Activated CD4-positive, alpha-beta T cell treated with anti-CD3 and anti-CD28 coated beads, Interleukin-2, amount 50 U/mL, for 24 hours (primary cell): ENCODE data around the gene NEAT1.

Experiments used
- DNase-seq, 2 donors: peaks; one replicate each; pipeline ENCODE4 v3.0.0-alpha.2; 2020; ENCODE audit warnings: low read depth in 1 of 2, low spot score in 1 of 2

Gene NEAT1

DNA sequence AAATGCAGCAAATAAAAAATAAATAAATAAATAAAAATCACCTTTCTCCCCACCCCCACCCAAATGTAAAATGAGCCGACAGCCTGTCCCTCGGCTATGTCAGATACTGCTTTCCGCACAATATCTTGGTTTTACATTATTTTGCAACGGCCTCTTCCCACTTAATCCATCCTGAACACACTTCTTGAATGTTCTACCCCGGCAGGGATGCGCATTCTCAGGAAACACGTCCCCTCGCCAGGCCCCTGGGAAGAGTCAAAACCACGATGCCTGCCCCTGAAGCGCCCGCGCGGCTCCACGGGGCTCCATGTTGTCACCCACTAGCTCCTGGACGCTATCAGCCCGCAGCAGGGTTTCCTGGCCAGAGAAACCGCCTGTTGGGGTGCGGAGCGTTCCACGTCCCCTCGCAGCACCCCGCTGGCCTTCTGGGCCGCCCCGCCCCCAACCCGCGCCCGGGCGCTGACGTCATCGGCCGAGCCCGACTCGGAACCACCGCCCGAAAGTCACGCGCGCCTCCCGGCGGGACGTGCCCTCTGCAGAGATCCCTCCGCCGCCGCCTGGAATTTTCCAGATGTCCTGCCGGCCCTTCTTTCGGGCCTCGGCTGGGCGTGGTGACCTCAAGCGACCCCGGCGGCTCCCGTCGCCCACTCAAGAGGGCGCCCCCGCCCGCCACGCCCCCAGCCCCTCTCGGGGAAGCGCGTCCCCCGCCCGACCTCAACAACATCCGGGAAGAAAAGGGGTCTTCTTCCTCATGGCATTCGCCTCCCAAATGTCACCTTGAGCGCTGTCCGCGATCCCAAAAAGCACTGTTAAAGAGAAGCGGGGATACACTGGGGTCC, 585 bp upstream of the NEAT1 start:
- DNase-seq, result peak; percentile 90 to 95

DNA sequence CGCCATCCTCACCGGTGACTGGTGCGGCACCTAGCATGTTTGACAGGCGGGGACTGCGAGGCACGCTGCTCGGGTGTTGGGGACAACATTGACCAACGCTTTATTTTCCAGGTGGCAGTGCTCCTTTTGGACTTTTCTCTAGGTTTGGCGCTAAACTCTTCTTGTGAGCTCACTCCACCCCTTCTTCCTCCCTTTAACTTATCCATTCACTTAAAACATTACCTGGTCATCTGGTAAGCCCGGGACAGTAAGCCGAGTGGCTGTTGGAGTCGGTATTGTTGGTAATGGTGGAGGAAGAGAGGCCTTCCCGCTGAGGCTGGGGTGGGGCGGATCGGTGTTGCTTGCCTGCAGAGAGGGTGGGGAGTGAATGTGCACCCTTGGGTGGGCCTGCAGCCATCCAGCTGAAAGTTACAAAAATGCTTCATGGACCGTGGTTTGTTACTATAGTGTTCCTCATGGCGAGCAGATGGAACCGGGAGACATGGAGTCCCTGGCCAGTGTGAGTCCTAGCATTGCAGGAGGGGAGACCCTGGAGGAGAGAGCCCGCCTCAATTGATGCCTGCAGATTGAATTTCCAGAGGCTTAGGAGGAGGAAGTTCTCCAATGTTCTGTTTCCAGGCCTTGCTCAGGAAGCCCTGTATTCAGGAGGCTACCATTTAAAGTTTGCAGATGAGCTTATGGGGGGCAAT, 1.1 kb downstream of the NEAT1 start:
- DNase-seq, result no peak

DNA sequence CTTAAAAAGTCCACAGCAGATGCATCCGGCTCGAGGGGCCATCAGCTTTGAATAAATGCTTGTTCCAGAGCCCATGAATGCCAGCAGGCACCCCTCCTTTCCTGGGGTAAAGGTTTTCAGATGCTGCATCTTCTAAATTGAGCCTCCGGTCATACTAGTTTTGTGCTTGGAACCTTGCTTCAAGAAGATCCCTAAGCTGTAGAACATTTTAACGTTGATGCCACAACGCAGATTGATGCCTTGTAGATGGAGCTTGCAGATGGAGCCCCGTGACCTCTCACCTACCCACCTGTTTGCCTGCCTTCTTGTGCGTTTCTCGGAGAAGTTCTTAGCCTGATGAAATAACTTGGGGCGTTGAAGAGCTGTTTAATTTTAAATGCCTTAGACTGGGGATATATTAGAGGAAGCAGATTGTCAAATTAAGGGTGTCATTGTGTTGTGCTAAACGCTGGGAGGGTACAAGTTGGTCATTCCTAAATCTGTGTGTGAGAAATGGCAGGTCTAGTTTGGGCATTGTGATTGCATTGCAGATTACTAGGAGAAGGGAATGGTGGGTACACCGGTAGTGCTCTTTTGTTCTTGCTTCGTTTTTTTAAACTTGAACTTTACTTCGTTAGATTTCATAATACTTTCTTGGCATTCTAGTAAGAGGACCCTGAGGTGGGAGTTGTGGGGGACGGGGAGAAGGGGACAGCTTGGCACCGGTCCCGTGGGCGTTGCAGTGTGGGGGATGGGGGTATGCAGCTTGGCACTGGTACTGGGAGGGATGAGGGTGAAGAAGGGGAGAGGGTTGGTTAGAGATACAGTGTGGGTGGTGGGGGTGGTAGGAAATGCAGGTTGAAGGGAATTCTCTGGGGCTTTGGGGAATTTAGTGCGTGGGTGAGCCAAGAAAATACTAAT, 1.9 kb downstream of the NEAT1 start:
- no peak for DNase-seq

DNA sequence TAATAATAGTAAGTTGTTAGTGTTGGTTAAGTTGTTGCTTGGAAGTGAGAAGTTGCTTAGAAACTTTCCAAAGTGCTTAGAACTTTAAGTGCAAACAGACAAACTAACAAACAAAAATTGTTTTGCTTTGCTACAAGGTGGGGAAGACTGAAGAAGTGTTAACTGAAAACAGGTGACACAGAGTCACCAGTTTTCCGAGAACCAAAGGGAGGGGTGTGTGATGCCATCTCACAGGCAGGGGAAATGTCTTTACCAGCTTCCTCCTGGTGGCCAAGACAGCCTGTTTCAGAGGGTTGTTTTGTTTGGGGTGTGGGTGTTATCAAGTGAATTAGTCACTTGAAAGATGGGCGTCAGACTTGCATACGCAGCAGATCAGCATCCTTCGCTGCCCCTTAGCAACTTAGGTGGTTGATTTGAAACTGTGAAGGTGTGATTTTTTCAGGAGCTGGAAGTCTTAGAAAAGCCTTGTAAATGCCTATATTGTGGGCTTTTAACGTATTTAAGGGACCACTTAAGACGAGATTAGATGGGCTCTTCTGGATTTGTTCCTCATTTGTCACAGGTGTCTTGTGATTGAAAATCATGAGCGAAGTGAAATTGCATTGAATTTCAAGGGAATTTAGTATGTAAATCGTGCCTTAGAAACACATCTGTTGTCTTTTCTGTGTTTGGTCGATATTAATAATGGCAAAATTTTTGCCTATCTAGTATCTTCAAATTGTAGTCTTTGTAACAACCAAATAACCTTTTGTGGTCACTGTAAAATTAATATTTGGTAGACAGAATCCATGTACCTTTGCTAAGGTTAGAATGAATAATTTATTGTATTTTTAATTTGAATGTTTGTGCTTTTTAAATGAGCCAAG, 2.7 kb downstream of the NEAT1 start:
- peak in 1 of 2 donors; percentile 89 for DNase-seq

DNA sequence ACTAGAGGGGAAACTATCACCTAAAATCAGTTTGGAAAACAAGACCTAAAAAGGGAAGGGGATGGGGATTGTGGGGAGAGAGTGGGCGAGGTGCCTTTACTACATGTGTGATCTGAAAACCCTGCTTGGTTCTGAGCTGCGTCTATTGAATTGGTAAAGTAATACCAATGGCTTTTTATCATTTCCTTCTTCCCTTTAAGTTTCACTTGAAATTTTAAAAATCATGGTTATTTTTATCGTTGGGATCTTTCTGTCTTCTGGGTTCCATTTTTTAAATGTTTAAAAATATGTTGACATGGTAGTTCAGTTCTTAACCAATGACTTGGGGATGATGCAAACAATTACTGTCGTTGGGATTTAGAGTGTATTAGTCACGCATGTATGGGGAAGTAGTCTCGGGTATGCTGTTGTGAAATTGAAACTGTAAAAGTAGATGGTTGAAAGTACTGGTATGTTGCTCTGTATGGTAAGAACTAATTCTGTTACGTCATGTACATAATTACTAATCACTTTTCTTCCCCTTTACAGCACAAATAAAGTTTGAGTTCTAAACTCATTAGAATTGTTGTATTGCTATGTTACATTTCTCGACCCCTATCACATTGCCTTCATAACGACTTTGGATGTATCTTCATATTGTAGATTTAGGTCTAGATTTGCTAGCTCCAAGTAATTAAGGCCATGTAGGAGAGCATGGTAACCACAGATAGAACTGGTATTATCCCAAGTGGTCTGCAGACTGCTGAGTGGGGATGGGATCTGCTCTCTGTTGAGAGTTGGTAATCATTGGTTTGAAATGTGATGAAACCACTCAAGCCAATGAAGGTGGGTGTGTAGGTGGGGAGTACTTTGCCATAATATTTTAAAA, 3.6 kb downstream of the NEAT1 start:
- no peak for DNase-seq

DNA sequence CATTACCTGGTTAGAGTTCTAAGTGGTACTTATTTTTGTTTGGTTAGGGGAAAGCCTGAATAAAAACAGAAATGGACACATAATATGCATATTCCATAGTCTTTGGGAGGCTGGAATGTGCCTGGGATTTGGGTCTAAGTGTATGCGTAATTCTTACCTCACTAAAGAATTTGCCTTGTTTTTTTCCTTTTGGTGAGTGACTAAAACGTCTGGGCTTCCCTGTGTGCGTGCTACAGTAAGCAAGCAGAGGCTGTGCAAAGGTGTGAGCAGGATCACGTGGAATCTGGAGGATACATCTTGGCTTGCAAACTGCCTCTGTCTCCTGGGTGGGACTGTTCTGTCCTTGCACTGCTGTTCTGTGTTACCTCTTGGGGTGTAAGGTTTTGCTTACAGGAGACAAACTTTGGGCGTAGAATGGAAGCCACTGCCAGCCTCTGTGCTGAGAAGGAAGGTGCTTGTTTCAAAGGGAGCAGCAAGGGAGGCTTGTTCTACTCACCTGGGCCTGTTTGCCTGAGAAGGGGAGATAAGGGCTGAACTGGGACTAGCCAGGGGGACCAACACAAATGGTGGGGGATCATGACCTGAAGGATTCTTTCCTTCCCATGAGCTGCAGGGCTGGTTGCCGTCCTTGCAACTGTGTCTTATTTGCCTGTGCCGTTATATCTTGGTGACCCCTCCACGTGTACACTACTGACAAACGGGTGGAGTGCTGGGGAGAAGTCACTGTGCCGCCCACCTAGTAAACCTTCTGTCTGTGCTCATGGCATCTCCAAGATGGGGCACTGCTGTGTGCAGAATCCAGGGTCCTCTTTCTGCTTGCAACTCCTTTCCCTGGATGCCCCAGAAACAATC, 4.5 kb downstream of the NEAT1 start:
- DNase-seq, result no peak

DNA sequence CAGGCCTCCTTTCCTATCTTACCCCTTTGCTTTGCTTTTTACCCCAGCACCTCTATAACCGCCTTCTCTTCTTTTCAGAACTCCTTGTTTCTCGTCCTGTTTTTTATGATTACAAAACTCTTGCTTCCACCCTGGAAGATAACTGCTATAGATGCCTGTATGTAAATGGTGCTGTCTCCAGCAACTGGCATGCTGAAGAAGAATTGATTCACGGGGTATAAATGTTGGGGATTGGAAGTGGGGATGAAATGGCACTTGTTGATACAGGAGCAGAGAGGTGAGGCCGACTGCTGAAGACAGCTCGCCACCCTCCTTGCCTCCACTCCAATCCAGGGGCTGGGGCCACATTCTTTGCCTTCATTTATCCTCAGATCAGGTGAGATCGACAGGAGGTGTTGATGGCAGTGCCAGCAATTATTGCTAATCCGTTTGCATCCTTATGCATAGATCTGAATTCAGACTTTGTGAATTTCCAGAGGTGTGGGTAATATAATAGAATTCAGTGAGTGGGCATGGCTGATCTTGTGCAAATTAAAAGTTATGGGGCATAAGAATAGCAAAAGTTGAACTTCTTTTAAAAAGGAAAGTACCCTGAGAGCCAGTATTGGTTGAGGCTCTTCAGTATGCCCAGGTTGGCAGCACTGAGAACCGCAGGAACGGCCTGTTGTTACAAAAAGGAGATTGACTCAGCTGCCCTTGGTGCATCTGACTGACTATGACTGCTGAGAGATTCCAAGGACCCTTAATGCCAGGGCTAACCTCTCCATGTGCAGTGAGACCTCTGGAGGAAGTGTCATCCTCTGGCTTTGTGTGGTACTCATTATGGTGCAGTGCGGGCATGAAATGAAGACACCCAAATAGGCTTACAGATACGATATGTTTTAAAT, 5.3 kb downstream of the NEAT1 start:
- DNase-seq, result no peak

DNA sequence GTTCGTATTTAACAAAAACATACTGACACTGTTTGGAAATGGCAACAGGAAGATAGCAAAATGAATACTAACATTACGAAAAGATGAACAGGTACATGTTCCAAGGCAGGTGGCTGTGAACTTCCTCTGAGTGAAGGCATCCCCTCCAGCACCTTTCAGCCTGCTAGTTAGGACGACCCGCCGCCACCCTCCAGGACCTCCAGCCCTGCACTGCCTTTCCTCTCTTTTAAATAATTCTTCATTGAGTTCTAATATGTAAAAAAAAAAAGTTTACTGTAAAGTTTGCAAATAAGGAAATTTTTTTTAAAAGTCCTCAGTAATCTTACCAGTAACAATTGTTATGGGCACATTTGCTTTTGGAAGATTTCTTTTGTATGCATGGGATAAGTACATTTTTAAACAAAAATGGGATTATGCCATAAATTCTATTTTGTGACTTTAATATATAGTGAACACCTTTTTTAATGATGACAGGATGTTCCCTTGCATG, 6.0 kb downstream of the NEAT1 start:
- DNase-seq, result no peak

DNA sequence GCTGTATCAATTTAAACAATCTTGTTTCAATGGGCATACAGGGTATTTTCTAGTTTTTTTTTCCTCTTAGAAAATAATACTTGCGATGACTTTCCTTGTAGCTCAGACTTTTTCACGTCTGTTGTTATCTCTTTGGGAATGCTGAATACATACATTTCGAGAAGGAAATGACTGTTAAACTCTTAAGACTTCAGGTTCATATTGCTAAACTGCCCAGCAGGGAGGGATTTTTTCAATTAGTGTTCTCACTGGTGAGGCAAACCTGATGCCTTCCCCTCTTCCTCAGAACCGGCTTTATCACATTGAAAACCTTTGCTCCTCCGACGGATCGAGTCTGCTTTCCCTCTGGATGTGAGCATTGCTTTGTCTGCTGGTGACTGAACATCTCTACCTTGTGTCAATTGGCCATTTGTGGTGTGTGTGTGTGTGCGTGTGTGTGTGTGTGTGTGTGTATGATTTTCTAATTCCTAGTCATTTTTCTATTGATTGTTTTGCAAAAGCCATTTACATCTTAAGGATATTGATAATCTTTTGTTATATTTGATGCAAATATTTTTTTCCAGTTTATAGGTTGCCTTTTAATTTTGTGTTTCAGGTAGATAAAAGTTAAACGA, 6.6 kb downstream of the NEAT1 start:
- no peak for DNase-seq

DNA sequence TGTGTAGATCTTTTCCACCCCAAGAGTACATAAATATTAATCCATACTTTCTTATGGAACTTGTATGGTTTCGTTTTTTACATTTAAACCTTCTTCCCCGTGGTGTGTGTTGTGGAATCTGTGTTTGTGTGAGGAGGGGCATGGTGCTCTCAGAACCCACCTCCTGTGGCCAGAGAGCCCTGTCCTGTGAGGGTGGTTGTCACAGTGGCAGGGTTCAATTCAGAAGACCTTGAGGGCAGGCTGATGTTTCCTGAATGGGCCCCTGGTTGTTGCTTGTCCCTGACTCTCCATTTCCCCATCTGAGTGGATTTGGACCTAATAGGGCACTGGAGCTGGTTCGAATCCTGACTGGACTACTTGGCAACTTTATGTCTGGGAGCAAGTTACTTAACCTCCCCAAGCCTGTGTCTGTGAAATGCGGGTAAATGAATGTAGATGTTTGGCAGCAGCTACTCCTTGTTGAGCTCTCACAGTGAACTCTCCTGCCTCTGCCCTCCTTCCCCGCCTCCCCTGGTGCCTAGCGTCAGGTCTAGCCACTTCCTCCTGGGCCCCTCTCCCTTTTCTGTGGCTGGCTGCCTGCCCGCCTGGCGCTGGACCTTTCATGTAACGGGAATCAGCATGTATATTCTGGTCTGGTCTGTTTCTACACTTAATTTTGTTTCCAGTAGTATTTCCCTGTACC, 7.3 kb downstream of the NEAT1 start:
- no peak for DNase-seq

DNA sequence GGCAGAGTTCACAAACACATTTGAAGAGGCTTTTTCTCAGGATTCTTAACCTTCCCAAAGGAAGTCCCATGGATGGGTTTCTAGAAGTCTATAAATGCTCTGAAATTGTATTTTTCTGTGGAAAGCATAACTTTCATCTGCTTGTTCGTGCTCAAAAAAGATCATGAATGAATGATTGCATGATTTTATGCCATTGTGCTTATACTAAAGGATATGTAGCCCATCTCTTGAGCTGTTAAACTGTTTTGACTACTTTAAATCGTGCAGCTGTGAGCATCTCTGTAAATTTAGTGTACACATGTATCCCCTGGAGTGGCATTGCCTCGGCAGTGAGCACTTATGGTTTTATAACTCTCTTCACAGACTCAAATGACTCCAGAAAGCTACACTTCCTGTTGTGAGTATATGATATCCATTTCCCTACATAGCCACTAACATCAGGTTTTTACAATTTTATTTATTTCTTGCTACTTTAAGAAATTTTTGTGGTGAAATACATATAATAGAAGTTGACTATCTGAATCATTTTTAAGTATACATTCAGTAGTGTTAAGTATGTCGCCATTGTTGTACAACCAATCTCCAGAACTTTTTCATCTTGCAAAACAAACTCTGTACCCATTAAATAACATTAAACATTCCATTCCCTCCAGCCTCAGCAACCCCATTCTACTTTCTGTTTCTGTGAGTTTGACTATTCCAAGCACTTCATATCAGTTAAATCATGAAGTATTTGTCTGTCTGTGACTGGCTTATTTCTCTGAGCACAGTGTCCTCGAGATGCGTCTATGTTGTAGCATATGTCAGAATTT, 8.0 kb downstream of the NEAT1 start:
- DNase-seq, result no peak

DNA sequence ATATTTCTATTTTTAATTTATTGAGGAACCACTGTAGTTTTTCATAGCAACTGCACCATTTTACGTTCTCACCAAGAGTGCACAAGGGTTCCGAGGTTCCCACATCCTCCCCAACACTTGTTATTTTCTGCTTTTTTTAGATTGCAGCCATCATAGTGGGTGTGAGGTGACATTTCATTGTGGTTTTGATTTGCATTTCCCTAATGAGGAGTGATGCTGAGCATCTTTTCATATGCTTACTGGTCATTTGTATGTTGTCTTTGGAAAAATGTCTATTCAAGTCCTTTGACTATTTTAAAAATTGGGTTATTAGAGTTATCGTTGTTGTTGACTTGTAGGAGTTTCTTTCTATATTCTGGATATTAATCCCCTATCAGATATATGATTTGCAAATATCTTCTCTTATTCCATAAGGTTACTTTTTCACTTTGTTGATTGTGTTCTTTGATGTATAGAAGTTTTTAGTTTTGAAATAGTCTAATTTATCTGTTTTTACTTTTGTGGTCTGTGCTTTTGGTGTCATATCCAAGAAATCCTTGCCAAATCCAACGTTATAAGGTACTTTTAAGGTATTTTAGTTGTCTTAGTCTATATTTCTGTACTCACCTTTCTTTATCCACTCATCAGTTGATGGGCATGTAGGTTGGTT, 9.0 kb downstream of the NEAT1 start:
- no peak for DNase-seq

DNA sequence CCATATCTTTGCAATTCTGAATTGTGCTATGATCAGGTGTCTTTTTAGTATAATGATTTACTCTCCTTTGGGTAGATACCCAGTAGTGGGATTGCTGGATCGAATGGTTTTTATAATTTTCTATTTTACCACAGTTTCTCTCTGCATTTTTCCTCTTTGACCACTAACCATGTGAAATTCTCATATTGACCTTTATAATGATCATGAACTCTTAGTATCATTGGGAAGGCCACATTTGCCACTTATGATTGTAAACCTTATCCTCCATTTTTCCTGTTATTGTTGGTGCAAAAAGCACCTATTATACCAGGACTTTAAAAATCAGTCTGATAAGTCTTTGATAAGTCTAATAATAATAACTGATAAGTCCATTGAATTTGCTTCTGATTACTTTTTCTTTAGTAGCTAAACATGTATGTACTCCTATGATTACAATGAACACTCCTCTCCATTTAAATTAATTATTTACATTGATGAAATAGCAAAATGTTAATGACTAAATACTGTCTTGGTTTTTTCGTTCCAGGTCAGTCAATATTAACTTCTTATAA, 9.6 kb downstream of the NEAT1 start:
- no peak for DNase-seq

DNA sequence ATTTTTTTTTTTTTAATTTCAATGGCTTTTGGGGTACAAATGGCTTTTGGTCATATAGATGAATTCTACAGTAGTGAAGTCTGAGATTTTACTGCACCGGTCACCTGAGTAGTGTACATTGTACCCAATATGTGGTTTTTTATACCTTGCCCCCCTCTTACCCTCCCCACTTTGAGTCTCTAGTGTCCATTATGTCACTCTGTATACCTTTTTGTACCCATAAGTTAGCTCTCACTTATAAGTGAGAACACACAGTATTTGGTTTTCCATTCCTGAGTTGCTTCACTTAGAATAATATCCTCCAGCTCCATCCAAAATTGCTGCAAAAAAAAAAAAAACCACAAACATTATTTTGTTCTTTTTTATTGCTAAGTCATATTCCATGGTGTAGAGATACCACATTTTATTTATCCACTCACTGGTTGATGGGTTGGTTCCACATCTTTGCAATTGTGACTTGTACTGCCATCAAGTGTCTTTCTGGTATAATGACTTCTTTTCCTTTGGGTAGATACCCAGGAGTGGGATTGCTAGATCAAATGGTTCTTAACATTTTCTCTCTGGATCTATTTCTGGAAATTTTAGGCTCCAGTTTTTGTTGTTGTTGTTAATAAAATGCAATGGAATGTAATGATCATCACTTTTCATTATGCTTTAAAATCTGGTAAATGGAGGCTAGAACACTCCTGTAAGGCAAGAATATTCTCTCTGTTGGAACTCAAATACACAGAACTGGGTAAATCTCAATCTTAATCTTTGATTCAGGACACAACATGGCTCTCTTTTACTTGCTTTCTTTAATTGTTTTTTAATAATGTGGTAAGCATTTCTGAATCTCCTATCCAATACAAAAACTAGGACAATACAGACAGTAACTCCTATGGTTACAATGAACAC, 10.3 kb downstream of the NEAT1 start:
- DNase-seq, result no peak
